NCI-H2107 treated with DMSO at 0.1 percent for 48 hours (cell line): ENCODE results near the gene CPO.
"Not testable (repeated sequence)": the region's sequence is repeated elsewhere in the genome, so short reads cannot be mapped to it uniquely, and the experiment has no call there.

Source experiments
- DNase-seq: peaks from one replicate; lab custom pipeline; 2025; ENCODE audit not compliant: unreplicated experiment; lab: John Stamatoyannopoulos, UW

Gene CPO, protein sequence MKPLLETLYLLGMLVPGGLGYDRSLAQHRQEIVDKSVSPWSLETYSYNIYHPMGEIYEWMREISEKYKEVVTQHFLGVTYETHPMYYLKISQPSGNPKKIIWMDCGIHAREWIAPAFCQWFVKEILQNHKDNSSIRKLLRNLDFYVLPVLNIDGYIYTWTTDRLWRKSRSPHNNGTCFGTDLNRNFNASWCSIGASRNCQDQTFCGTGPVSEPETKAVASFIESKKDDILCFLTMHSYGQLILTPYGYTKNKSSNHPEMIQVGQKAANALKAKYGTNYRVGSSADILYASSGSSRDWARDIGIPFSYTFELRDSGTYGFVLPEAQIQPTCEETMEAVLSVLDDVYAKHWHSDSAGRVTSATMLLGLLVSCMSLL

DNA sequence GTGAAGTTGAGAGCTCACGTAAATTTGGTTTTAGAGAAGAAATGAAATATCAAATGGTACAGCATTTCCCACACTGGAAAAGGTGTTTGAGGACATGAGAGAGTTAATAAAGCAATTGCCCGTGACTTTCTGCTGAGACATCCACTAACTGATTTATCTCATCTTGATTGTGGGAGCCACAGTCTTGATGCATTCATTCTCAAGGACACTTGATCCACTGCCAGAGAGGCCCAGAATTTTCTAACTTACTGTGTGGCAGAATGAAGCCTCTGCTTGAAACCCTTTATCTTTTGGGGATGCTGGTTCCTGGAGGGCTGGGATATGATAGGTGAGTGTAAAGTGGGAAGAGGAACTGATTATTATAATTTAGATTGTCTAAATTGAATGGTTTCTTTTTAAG is at the start of gene CPO:
Gene CPO (plus strand): TSS at position 179 of the 400 bp plus-strand sequence. CDS start 82 bp downstream, at position 261.
- no peak for DNase-seq

GRCh38 chr2:206890179-206890578 is 49.1 kb upstream of the CPO start:
- no peak for DNase-seq

GRCh38 chr2:206890926-206891325 is 48.4 kb upstream of the CPO start:
- DNase-seq, result no peak

GRCh38 chr2:206915121-206915520 is 24.2 kb upstream of the CPO start:
- DNase-seq, result no peak

DNA sequence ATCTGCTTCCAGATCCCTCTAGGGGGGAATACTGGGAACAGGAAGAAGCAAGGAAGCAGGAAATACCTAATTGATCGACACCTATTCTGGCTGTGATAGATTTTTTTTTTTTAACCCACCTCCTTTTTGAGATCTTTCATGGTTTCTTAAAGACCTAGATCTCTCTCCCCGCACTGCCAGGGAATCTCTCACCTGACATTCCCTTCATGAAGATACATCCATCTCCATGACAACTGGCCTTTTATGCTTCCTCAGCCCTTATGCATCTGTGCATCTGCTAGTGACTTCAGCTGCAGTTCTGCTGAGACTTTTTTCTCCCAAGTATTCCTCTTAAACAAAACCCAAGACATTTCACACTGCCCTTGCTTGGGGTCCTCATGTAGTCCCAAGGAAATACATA is 21.1 kb upstream of the CPO start:
- no peak for DNase-seq

- no peak for DNase-seq
Measured at GRCh38 chr2:206920310-206920709, 19.0 kb upstream of the CPO start.

DNA sequence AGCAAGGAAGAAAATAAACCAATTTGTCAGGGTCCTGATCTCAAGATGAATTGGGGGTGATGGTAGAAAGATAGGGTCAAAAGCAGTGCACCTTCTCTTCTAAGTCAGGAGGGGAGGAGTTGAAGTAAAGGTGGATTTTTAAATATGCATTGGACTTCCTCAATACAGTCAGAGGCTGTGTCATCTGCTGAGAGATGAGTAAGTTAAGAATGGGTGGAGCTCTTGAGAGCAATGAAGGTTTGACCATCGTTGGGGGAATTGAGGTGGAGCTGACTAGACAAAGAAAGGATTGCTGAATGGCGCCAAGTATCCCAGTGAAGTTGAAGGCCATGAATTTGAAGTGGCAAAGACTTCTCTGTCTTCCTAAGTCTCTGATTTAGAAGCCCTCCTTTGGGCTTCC is 18.4 kb upstream of the CPO start:
- DNase-seq, result no peak

DNA sequence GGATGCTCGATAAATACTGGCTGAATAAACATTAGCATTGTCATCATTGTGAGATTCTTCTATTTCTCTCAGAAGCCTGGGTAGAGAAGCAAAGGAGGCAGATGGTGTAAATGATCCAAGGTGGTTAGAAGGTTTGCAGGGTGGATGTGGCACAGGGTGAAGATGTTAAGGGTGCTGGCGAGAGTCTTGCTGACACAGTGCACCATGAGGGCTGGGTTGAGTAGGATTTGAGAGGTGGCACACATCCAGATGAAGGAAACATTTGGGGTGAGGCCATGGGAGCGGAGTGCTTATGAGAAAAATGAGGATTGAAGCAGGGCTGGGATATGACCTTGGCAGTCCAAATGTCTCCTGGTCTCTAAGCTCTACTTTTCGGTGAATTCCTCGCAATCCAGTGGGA is 17.8 kb upstream of the CPO start:
- DNase-seq, result no peak

- no peak for DNase-seq
Measured at GRCh38 chr2:206935991-206936842, 3.1 kb upstream of the CPO start.

- DNase-seq, result no peak
Measured at GRCh38 chr2:206936843-206937230, 2.5 kb upstream of the CPO start.

DNA sequence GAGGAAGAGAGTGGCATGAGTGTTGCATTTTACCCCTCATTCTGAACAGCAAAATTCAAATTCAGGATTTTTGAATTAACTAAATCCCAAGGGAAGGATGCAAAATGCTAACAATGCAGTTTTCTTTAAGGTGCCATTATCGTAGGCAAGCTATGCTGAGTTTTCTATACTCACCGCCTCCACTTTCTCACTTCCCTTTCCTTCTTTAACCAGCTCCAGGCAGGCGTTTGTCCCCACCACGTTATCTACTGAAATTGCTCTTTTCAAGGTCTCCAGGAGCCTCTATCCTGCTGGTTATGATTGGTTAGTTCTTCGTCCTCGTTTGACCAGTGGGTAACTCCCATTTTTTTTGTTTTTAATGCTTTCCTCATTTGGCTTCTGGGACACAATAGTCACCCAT is 1.8 kb upstream of the CPO start:
- no peak for DNase-seq

GRCh38 chr2:206940546-206940945 is 1.2 kb downstream of the CPO start:
- no peak for DNase-seq

- no peak for DNase-seq
Measured at GRCh38 chr2:206942592-206943478, 3.5 kb downstream of the CPO start.

DNA sequence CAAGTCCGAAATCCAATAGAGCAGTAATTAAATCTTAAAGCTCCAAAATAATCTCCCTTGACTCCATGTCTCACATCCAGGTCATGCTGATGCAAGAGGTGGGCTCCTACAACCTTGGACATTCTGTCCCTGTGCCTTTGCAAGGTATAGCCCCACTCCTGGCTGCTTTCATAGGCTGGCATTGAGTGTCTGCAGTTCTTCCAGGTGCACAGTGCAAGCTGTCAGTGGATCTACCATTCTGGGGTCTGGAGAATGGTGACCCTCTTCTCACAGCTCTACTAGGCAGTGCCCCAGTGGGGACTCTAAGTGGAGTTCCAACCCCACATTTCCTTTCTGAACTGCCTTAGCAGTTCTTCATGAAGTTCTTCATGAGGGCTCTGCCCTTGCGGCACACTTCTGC is 14.1 kb downstream of the CPO start:
- DNase-seq, result not testable (repeated sequence)

GRCh38 chr2:206955253-206955652 is 15.9 kb downstream of the CPO start:
- no peak for DNase-seq

DNA sequence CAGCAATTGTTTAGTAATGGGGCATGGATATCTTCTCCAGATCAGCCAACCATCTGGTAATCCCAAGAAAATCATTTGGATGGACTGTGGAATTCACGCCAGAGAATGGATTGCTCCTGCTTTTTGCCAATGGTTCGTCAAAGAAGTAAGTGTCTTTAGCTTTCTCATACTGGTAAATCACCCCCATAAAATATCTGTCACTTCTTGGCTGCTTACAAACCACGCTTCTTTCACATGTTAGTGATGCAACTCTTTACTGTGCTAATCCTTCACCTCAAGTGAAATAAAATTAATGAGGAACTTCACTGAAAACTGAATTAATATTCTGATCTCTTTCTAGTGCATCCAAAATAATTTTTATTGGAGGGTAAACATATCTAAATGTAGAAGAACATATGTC is 18.9 kb downstream of the CPO start:
- DNase-seq, result no peak

- no peak for DNase-seq
Measured at GRCh38 chr2:206962966-206963365, 23.6 kb downstream of the CPO start.

GRCh38 chr2:206968134-206969086 is 29.1 kb downstream of the CPO start:
- no peak for DNase-seq

- no peak for DNase-seq
Measured at GRCh38 chr2:206969192-206969591, 29.9 kb downstream of the CPO start.
